Ishikawa (cell line): ENCODE results near the gene CCDC50.

Experiments used
- CEBPB ChIP-seq: IDR thresholded peaks from 2 replicates; pipeline ENCODE4 v1.6.1; 2012
- EP300 ChIP-seq: IDR thresholded peaks from 2 replicates; pipeline ENCODE4 v1.6.1; 2012; ENCODE audit warnings: borderline replicate concordance
- FOXM1 ChIP-seq: IDR thresholded peaks from 2 replicates; pipeline ENCODE4 v1.6.1; 2012; ENCODE audit warnings: low read depth, borderline replicate concordance
- REST ChIP-seq: IDR thresholded peaks from 2 replicates; pipeline ENCODE4 v1.6.1; 2012; ENCODE audit warnings: low read depth, mild to moderate bottlenecking
- TAF1 ChIP-seq: IDR thresholded peaks from 2 replicates; pipeline ENCODE4 v1.6.1; 2012; ENCODE audit warnings: low read depth, mild to moderate bottlenecking
- TEAD4 ChIP-seq: IDR thresholded peaks from 2 replicates; pipeline ENCODE4 v1.6.1; 2012
- TF ChIP-seq, protein P1 (sequence below): IDR thresholded peaks from 2 replicates; pipeline ENCODE4 v1.6.1; 2012

GRCh38 chr3:191331388-191331787 lies 2.2 kb downstream of the CCDC50 start:
- TF ChIP-seq TAF1, result no peak
- no peak for TF ChIP-seq REST
- TF ChIP-seq, protein P1, sequence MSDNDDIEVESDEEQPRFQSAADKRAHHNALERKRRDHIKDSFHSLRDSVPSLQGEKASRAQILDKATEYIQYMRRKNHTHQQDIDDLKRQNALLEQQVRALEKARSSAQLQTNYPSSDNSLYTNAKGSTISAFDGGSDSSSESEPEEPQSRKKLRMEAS, result no peak
- TF ChIP-seq CEBPB, result no peak
- TF ChIP-seq EP300, result no peak
- no peak for TF ChIP-seq TEAD4
- no peak for TF ChIP-seq FOXM1
